Posterior cingulate gyrus (tissue), 11 donors: ENCODE results near the gene PLA2G2D.

Experiments
- DNase-seq, 10 donors: peaks; one replicate each; pipeline versions ENCODE4 v3.0.0 to v3.0.0-alpha.2; 2020 to 2021; ENCODE audit warnings: mixed read lengths in 3 of 10
- intact Hi-C: fragments of 100-400 bp; cut with DNase I; formaldehyde crosslinking; loops from one replicate; pipeline ENCODE4 v1.15.1; 2023

PLA2G2D gene

DNA sequence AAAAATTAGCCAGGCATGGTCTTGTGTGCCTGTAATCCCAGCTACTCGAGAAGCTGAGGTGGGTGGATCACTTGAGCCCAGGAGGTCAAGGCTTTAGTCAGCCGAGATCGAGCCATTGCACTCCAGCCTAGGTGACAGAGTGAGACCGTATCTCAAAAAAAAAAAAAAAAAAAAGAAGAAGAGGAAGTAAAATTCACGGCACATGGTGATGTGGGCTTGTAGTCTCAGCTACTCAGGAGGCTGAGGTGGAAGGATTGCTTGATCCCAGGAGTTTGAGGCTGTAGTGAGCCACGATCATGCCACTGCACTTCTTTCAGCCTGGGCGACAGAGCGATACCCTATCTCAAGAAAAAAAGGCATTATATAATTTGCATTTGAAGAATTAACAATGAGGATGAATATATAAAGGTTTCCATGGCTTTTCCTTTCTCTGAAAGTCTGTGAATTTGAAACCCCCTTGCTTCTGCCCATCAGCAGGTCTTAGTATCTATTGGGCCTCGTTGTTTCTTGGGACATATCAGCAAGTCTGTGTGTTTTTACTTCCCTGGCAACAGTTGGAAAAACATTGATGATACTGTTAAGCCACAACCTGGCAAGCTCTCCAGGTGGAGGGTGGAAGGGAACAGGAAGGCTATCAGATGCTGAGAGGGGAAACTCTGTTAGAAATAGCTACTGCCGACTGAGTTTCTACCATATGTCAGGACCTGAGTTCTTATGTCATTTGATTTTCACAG, 4.6 kb upstream of the PLA2G2D start:
- intact Hi-C loops, result no loop called here
- no peak for DNase-seq

DNA sequence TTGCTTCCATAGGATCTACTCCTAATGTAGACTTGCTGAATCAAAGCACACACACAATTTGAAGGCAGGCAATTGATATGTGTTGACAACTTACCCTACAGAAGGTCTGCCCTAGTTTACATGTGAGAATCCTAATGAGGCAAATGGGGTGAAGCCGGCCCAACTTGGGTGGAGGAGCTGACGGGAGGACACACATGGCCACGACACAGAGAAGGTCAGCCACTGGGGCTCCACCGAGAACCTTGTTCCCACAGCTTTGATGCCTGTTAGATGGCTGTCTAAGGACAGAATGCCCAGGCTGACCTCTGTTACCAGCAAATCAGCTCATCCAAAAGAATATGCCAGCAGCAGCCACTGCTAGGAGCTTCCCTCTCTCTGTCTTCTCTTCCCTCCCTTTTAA, 1.5 kb upstream of the PLA2G2D start:
- DNase-seq, result no peak
- intact Hi-C loops, result no loop called here

DNA sequence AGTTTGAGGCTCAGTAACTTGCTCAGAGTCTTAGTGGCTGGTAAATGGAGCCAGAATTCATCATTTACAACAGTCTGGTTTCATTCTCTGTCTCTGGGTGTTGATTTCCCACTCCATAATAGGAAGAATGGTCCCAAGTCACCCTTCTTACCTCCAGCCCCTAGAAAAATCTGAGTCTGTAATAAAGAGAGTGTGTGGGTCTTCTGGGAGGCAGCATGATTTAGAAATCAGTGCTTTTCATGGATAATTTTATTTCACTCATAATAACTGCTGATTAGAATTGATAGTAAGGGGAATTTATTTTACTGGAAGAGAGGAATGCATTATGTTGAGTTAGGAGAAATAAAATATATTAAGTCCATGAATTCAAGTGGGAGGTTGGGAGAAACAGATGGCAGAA, 2.1 kb downstream of the PLA2G2D start:
- intact Hi-C loops, result no loop called here

DNA sequence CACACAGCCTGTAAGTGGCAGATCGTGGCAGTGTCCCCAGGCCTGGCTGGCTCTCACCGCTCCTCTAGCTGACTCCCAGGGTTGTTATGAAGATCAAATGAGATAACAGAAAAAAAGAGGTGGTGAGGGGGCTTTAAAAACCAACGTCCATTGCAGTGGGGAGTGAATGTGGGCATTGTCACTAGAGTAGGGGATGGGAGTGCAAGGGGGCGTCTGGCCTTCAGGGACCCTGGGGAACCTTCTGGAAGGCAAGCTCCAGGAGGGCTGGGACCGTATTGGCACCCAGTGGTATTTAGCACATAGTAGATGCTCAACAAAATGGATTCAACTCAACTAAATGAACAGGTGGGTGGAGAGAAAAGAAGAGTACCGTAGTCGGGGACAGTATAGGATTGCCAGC, 3.4 kb downstream of the PLA2G2D start:
- no peak for DNase-seq
- intact Hi-C loops, result no loop called here

More for the DNA sequence above, 2.1 kb downstream of the PLA2G2D start:
- no peak for DNase-seq

DNA sequence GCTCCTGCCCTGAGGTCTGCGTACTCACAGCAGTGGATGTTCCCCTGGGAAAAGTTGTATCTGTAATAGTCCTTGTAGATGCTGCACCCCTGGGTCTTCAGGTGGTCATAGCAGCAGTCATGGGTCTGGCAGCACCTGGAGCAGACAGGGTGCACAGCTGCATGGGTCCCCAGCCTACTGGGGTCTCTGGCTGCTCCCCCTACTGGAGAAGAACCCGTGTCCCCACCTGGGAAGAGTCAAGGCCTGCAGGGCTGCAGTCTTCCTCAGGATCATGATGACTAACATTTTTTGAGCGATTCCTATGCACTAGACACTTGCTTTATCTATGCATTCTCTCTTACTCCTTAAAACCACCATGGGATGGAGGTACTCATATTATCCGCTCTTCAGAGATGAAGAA, 3.9 kb downstream of the PLA2G2D start:
- no peak for DNase-seq
- intact Hi-C loops, result no loop called here

DNA sequence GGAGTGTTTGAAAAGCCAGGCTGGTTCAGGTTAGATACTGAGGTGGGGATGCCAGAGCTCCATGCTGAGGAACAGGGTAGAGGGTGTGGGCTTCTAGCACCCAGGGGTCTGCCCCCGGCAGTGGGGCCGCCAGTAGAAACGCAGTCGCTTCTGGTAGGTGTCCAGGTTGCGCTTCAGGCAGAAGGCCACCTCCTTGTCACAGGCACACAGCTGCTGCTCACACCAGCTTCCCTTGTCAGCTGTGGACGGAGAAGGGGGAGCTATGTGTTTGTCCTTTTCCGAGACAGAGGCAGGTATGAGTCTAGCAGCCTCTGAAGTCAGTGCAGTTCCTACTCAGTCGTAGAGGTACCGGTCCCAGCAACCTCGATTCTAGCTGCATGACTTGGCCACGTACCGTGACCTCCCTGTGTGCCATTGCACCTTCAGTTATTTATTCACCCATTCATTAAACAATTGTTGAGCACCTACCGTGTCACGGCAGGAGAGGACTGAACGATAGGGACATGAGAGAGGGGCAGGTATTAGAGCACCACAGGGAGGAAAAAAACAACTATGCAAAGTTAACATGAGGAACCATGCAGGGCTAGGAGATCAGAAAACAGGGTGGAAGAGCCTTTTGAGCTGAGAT, 5.2 kb downstream of the PLA2G2D start:
- intact Hi-C loops, result no loop called here
- DNase-seq, result no peak

DNA sequence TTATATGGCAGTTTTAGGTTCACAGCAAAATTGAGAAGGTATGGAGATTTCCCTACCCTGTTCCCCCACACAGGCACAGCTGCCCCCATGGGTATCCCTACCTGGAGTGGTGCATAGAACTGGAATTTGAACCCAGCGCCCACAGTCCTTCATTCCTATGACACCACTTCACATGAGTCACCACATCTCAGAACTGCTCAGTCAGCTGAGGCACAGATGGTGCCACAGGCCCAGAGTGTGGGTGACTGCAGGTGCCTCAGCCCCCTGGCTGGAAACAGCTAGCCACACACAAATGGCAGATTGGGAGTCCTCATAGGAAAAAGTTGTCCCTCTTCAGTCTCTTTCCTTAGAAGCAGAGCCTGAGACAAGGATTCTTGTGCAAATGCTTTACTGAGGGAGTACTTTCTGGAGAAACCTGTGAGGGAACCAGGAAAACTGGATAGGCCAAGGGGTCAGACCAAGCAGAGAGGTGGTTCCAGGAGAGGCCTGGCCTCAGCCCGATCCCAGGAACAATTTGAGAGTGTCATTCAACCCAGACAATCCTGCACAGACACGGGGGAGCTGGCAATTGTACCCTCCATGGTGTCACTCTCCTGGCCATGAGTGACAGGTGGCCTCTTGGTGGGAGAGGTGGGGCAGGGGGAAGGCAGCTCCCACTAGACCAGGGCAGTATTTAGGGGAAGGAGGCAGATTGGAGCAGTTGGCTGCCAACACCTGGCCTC, 6.9 kb downstream of the PLA2G2D start:
- DNase-seq, result no peak
- intact Hi-C loops, result no loop called here

DNA sequence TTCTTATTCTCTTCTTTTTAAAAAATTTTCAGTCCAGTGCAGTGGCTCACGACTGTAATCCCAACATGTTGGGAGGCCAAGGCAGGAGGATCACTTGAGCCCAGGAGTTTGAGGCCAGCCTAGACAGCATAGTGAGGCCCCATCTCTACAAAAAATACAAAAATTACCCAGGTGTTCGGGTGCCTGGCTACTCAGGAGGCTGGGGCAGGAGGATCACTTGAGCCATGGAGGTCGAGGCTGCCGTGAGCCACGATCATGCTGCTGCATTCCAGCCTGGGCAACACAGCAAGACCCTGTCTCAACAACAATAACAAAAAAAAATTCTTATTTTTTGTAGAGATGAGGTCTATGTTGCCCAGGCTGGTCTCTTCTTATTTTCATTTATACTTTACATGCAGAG, 7.9 kb downstream of the PLA2G2D start:
- no peak for DNase-seq
- intact Hi-C loops, result no loop called here

DNA sequence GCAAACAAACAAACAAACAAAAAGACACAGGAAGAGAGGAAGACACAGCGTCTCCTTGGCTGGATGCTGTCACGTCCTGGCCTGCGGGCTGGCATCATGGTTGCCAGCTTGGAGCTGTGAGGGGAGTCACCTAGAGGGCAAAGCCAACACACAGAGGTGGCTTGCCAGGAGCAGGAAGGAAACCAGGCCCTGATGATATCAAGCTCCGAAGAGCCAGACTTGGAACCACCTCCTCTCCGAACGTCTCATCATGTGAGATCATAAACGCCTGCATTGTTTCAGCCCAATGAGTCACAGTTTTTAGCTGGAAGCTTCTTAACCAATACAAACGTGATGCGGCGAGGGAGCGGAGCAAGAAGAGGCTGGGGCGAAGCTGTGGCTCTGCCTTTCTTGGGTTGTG, 8.7 kb downstream of the PLA2G2D start:
- DNase-seq, result no peak
- intact Hi-C loops, result no loop called here

DNA sequence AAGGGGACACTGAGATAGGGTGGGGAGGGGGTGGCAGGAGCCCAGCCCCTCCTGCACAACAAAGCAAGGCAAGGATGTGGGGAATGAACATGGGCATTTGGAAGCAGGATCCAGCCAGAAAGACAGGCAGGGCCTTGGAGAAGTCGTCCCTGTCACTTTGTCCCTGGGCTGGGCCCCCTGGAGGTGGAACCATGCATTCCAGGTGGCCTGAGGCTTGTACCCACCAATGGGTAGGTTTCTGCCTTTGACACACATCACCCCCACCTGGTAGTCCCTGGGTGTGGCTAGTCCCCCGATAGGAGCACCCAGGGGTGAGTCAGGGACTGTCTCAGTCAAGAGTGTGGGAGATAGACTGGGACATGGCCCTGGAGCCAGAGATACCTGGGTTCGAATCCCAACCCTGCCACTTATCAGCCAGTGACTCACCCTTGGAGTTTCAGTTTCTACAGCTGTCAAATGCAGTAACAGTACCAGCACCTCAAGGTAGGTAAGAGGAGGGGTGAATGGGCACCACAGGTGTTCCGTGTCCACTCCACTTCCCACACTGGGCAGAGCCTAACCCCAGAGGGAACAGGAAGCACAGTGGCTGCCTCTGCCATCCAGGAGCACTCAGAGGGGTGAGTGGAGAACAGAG, 10.0 kb downstream of the PLA2G2D start:
- DNase-seq, result no peak
- intact Hi-C loops, result no loop called here

DNA sequence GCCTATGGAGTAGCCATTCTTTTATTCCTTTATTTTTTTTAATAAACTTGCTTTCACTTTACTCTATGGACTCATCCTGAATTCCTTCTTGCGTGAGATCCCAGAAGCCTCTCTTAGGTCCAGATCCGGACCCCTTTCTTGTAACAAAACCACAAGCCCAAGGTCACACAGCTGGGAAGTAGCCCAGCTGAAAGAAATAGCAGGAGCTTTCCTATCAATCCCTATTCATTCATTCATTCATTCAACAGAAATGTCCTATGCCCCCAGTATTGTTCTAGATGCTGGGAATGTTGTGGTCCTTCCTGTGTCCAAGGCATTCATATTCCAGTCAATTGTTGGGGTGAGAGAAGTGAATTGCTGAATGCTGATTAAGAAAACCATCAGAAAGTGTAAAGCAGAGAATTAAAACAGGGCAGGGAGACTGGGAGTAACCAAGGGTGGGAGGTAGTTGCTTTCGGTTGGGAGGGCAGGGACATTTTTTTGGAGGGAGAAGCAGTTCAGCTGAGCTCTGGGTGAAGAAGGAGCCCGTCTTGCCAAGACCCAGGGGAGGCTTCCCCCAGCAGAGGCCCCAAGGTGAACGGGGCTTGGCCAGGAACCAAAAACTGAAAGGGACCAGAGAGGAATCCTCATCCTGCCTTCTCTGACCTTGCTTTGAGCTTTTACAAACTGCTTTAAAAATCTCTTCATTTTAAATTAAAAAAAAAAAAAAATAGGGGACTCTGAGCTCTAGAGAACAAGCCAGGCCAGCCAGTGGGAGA, 10.8 kb downstream of the PLA2G2D start:
- no peak for DNase-seq
- intact Hi-C loops, result no loop called here

DNA sequence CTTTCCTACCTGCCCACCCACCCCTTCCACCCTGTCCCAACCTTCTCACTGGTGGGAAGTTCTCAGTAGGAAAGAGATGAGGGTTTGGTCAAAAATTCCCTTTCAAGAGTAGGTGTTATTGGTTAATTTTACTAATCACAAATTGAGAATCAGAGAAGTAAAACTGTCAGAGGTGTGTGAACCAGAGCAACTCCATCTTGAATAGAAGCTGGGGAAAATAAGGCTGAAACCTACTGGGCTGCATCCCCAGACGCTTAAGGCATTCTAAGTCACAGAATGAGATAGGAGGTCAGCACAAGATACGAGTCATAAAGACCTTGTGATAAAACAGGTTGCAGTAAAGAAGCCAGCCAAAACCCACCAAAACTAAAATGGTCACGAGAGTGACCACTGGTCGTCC, 11.5 kb downstream of the PLA2G2D start:
- intact Hi-C loops, result no loop called here
- DNase-seq, result no peak

DNA sequence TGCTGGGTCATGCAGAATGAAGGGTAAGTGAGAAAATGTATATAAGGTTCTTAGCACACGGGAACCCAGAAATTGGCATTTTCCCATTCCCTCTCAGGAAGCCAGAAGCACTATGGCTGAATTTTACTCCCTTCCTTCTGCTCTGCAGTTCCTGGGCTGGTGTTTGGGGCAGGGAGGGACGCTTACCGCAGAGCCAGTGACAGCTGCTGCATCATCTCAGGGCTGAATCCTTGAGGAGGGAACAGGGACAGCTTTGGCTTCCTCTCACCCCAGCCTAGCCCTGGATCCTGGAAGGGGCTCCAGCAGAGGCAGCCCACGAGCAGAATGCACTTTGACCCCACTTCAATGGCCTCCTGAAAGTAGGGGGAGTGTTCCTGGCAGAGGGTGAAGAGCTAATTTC, 12.0 kb downstream of the PLA2G2D start:
- no peak for DNase-seq
- intact Hi-C loops, result no loop called here

DNA sequence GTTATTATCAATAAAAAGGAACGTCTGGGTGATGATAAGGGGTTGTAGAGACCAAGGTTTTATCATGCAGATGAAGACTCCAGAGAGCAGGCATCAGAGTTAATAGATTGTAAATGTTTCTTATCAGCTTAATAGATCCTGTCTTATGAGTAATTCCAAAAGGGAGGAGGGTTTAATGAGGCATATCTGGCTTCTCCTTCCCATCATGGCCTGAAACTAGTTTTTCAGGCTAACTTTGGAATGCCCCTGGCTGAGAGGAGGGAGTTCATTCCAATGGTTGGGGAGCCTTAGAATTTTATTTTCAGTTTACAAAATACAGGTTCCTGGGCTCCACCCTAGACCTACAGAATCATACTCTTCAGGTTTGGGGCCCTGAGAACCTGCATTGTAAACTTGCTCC, 13.5 kb downstream of the PLA2G2D start:
- intact Hi-C loops, result no loop called here
- no peak for DNase-seq

DNA sequence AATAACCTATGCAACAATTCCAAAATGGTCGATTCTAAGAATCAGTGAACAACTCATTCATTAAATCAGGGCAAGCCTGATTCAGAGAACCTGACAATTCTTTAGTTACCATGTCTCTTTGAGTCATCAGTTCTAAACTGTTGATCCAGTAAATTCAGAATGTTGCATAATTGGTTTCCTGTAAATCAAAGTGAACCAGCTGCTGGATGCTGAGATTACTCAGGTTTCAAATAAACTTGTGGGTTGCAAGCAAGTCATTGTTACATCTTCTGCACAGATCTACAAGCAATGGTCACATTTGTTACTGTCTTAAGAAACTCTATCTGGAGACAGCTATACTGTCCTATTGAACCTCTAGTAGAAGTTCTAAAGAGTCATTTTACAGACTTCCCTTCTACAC, 16.5 kb downstream of the PLA2G2D start:
- DNase-seq, result no peak
- intact Hi-C loops, result loop anchor here (5.0 kb wide), 1 partner anchor 44 kb away; no protein-coding TSS in a partner anchor

DNA sequence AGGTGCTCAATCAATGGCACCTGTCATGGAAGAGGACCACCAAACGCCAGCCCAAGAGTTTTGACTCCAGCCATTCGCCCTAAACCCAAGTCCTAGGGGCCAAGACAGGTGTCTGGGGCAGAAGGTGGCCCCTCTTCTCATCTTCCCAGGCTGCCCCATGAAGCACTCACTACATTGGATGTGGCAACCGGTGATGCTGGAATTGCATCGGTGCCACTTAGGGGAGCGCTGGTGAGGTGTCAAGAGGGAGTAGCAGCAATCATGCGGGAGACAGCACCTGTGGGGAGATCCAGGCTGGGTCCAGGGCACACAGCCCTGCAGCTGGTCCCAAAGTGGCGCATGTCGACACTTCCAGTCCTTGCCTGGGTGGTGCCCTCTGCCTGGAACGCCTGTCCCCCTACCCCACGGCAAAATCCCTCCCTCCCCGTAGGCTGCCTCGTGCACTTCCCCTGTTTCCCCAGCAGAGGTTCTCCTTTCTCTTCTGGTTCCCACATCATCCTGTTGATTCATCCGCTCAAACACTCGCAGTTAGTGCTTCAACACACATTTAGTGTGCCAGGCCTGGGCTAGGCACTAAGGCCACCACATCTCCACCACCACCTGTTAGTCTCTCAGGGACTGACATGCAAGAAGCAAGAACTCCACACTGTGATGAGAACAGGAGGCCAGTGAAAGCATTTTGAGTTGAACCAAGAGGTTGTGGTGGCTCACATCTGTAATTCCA, 18.5 kb downstream of the PLA2G2D start:
- peak in 4 of 10 donors; percentile 12 to 39 (median 30) for DNase-seq
- intact Hi-C loops, result loop anchor here (5.0 kb wide), 1 partner anchor 47 kb away; no protein-coding TSS in a partner anchor

DNA sequence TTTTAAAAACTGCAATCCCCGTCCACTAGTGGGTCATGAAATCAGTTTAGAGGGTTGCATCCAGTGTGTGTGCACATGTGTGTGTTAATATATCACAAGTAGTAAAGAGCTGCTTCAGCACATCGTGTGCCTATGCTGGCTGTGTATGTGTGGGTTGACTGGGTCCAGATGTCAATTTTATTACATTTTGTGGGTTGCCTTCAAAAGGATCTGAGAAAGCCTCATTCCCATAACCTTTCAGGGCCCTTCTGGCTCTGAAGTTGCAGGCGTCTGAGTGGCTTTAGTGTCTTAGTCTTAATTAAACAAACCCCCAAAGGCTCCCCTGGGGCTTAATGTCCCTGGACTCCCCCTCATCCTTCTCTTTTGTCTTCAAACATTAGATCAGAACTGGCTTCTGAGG, 19.8 kb downstream of the PLA2G2D start:
- no peak for DNase-seq

DNA sequence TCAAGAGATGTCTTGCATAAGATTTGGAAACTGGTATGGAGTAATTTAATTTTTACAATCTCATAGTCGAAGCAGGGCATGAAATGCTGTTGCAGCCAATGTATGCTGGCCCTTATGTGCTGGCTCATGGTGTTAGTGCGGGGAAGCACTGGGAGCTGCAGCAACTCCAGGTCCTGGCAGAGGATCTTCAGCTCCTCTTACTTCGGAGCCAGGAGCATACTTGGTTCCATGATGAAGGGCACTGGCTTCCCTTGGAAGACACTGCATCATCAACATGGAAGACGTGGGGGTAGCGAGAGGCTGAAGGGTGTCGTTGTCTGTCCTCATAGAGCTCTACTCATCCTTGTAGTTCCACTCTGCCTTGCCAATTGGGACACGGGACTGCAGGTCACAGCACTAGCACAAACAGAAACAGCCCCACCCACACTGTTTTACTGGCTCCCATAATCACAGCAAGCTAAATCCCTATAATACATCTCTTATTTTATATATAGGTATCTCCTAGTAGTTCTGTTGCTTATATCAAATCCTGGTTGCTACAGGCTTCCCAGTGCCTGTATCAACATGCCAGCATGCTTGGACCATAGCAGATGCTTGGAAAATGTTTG, 22.4 kb downstream of the PLA2G2D start:
- DNase-seq, result no peak
- intact Hi-C loops, result no loop called here

More for the DNA sequence above, 19.8 kb downstream of the PLA2G2D start:
- intact Hi-C loops, result no loop called here
